ENCODE data around the gene KCNMA1. TPM values are rescaled to one million over a fixed set of nuclear protein-coding genes. Genes with fewer than 3 reads are reported as not detected.
A peak's percentile ranks its signal among the peaks of the same experiment; 100 is the strongest.

KCNMA1 gene
- total and polyA plus RNA-seq, 2 donors from 2014 or later = 4.2 to 8.9 TPM

DNA sequence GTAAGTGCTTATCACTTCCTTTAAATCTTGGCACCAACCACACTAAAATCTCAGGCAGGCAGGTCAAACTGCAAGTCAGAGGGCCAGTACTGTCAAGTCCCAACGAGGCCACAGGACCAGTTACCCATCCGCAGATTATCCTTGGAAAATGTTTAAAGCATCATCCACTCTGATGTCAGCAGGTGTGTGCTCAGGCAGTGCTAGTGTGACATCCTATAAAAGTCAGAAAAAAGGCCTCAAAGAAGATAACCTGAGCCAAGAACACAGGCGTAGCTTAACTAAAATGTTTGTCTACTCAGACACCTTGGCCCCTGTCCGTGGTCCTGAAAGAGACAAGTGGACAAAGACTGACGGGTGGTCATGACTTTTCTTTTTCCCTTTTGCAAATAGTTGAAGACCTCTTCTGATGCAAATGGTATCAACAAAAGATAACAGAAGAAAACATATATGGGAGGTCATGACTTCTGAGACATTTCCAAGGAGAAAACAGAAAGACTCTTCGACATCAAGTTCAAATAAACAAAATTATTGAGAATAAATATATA, 309.3 kb downstream of the KCNMA1 start:
- Histone ChIP-seq H3K9ac (ENCODE audit: low read length in 3 of 3) (no peak overlapping the region), H3K36me3 (ENCODE audit: control insufficient read depth in 2 of 3, insufficient read depth in 3 of 3, low read length in 3 of 3) (no peaks in the 10 kb centered on the region), H3K27ac (ENCODE audit: low read depth in 2 of 2, low read length in 2 of 2) (no peak overlapping the region), H3K4me1 (ENCODE audit: control insufficient read depth in 2 of 3, insufficient read depth in 2 of 3, low read depth in 1 of 3, low read length in 3 of 3) (no peaks in the 10 kb centered on the region), H3K9me3 (ENCODE audit: control insufficient read depth in 2 of 3, insufficient read depth in 1 of 3, low read length in 3 of 3) (no peaks in the 10 kb centered on the region), H3K4me3 (ENCODE audit: low read length in 3 of 3) (no peak overlapping the region), H3K27me3 (ENCODE audit: control insufficient read depth, insufficient read depth, low read length) (no peaks in the 10 kb centered on the region)
- intact Hi-C loops (cut with DNase I) = no loop called here
- no peak for FAIRE-seq
- peak in 4 of 5 donors; percentile 38 to 88 (median 72) for DNase-seq
- TF ChIP-seq, protein P1, sequence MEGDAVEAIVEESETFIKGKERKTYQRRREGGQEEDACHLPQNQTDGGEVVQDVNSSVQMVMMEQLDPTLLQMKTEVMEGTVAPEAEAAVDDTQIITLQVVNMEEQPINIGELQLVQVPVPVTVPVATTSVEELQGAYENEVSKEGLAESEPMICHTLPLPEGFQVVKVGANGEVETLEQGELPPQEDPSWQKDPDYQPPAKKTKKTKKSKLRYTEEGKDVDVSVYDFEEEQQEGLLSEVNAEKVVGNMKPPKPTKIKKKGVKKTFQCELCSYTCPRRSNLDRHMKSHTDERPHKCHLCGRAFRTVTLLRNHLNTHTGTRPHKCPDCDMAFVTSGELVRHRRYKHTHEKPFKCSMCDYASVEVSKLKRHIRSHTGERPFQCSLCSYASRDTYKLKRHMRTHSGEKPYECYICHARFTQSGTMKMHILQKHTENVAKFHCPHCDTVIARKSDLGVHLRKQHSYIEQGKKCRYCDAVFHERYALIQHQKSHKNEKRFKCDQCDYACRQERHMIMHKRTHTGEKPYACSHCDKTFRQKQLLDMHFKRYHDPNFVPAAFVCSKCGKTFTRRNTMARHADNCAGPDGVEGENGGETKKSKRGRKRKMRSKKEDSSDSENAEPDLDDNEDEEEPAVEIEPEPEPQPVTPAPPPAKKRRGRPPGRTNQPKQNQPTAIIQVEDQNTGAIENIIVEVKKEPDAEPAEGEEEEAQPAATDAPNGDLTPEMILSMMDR (IDR thresholded peaks at IDR 0.05; ENCODE audit: borderline replicate concordance, extremely low read depth, insufficient read depth) = no peak

DNA sequence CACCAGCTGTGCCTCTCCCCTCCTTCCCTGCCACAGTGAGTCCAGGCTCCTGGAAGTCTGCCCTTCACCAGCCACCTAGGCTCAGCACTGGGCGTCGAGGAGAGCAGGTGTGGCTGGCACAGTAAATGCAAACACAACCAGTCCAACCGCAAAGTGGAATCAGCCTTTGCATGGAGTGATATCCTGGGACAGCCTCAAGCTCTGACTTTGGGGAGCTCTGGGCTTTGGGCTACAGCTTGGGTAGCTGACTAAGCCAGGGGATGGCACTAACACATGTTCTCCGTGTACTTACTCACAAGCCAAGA, 312.4 kb downstream of the KCNMA1 start:
- DNase-seq (no peak), FAIRE-seq (no peak)
- intact Hi-C loops (cut with DNase I) = no loop called here
- no peaks in the 10 kb centered on the region for H3K9me3 ChIP-seq (ENCODE audit: control insufficient read depth in 2 of 3, insufficient read depth in 1 of 3, low read length in 3 of 3)
- H3K27ac ChIP-seq (ENCODE audit: low read depth in 2 of 2, low read length in 2 of 2) = no peak overlapping the region
- TF ChIP-seq, protein P1 (IDR thresholded peaks at IDR 0.05; ENCODE audit: borderline replicate concordance, extremely low read depth, insufficient read depth) = no peak
- no peak overlapping the region for H3K4me3 ChIP-seq (ENCODE audit: low read length in 3 of 3)
- no peaks in the 10 kb centered on the region for H3K27me3 ChIP-seq (ENCODE audit: control insufficient read depth, insufficient read depth, low read length)
- no peak overlapping the region for H3K9ac ChIP-seq (ENCODE audit: low read length in 3 of 3)
- no peaks in the 10 kb centered on the region for H3K36me3 ChIP-seq (ENCODE audit: control insufficient read depth in 2 of 3, insufficient read depth in 3 of 3, low read length in 3 of 3)
- no peaks in the 10 kb centered on the region for H3K4me1 ChIP-seq (ENCODE audit: control insufficient read depth in 2 of 3, insufficient read depth in 2 of 3, low read depth in 1 of 3, low read length in 3 of 3)

DNA sequence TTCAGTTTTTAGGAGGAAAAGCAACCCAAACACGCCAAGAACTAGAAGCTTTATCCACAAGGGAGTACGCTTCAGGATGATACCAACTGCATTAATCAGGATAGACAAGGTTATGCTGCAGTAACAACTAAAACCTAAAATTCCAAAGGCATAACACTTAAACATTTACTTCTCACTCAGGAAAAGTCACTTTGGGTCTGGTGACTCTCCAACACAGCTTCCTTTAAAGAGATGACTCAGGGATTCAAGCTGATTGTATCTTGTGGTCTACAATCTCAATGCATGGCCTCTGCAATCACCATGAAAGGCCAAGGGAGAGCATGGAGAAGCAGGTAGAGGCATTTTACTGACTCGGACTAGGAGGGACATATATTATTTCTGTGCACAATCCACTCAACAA, 315.8 kb downstream of the KCNMA1 start:
- Histone ChIP-seq H3K4me1 (ENCODE audit: control insufficient read depth in 2 of 3, insufficient read depth in 2 of 3, low read depth in 1 of 3, low read length in 3 of 3) (no peaks in the 10 kb centered on the region), H3K27me3 (ENCODE audit: control insufficient read depth, insufficient read depth, low read length) (no peaks in the 10 kb centered on the region), H3K36me3 (ENCODE audit: control insufficient read depth in 2 of 3, insufficient read depth in 3 of 3, low read length in 3 of 3) (no peaks in the 10 kb centered on the region), H3K9ac (ENCODE audit: low read length in 3 of 3) (no peak overlapping the region), H3K9me3 (ENCODE audit: control insufficient read depth in 2 of 3, insufficient read depth in 1 of 3, low read length in 3 of 3) (no peaks in the 10 kb centered on the region), H3K27ac (ENCODE audit: low read depth in 2 of 2, low read length in 2 of 2) (no peak overlapping the region), H3K4me3 (ENCODE audit: low read length in 3 of 3) (no peak overlapping the region)
- FAIRE-seq (no peak), DNase-seq (no peak)
- intact Hi-C loops (cut with DNase I) = no loop called here
- TF ChIP-seq, protein P1 (IDR thresholded peaks at IDR 0.05; ENCODE audit: borderline replicate concordance, extremely low read depth, insufficient read depth) = no peak

DNA sequence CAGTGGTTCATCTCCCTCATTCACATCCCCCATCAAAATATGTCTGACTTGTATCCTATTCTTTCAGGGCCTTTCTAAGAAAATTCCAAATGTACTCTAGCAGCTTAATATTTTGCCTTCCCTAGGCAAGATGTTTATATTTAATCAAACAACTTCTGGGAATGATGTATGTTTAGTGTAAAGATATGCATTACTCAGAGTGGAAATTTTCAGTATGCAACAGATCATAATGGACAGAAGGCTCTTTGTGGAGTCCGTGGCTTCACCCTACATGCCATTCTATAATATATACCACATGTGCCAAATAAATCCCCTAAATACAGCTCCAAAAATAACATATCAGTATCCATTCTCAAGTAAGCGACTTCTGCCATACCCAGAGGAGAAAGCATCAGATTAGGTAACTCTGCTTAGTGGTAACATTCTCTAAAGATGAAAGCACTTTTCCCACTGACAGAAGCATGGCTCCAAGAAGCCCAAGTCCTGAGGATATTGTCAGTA, 316.6 kb downstream of the KCNMA1 start:
- Histone ChIP-seq H3K27me3 (ENCODE audit: control insufficient read depth, insufficient read depth, low read length) (no peaks in the 10 kb centered on the region), H3K9me3 (ENCODE audit: control insufficient read depth in 2 of 3, insufficient read depth in 1 of 3, low read length in 3 of 3) (no peaks in the 10 kb centered on the region), H3K4me3 (ENCODE audit: low read length in 3 of 3) (no peak overlapping the region), H3K9ac (ENCODE audit: low read length in 3 of 3) (no peak overlapping the region), H3K36me3 (ENCODE audit: control insufficient read depth in 2 of 3, insufficient read depth in 3 of 3, low read length in 3 of 3) (no peaks in the 10 kb centered on the region), H3K4me1 (ENCODE audit: control insufficient read depth in 2 of 3, insufficient read depth in 2 of 3, low read depth in 1 of 3, low read length in 3 of 3) (no peaks in the 10 kb centered on the region), H3K27ac (ENCODE audit: low read depth in 2 of 2, low read length in 2 of 2) (no peak overlapping the region)
- DNase-seq (no peak), FAIRE-seq (no peak)
- TF ChIP-seq, protein P1 (IDR thresholded peaks at IDR 0.05; ENCODE audit: borderline replicate concordance, extremely low read depth, insufficient read depth) = no peak
- intact Hi-C loops (cut with DNase I) = no loop called here

Data from kidney (tissue), 14 donors.